NCI-H2227 (cell line): ENCODE data around the gene SKIL.
"Not testable (repeated sequence)": the region's sequence is repeated elsewhere in the genome, so short reads cannot be mapped to it uniquely, and the experiment has no call there.

Experiments
- DNase-seq: peaks from one replicate; lab custom pipeline; 2025; ENCODE audit not compliant: unreplicated experiment; lab: John Stamatoyannopoulos, UW

Gene SKIL

GRCh38 chr3:170357176-170358041 lies at the start of gene SKIL:
Gene SKIL, plus strand, starts transcription at chr3:170357715. Its CDS starts 2,617 bp downstream, at chr3:170360332.
- peak; percentile 98 for DNase-seq

GRCh38 chr3:170309046-170309445 lies 48.5 kb upstream of the SKIL start:
- DNase-seq = no peak

GRCh38 chr3:170317954-170318353 lies 39.6 kb upstream of the SKIL start:
- DNase-seq = no peak

- DNase-seq = no peak
Measured at GRCh38 chr3:170320461-170321121, 36.9 kb upstream of the SKIL start.

- DNase-seq = no peak
Measured at GRCh38 chr3:170321321-170322034, 36.0 kb upstream of the SKIL start.

GRCh38 chr3:170322566-170323269 lies 34.8 kb upstream of the SKIL start:
- DNase-seq = peak; percentile 30

- no peak for DNase-seq
Measured at GRCh38 chr3:170323331-170323730, 34.2 kb upstream of the SKIL start.

GRCh38 chr3:170324962-170325361 lies 32.6 kb upstream of the SKIL start:
- no peak for DNase-seq

GRCh38 chr3:170327040-170327808 lies 30.3 kb upstream of the SKIL start:
- DNase-seq = no peak

- not testable (repeated sequence) for DNase-seq
Measured at GRCh38 chr3:170327868-170328548, 29.5 kb upstream of the SKIL start.

GRCh38 chr3:170330366-170330765 lies 27.1 kb upstream of the SKIL start:
- no peak for DNase-seq

- DNase-seq = no peak
Measured at GRCh38 chr3:170331143-170331542, 26.4 kb upstream of the SKIL start.

GRCh38 chr3:170337420-170337819 lies 20.1 kb upstream of the SKIL start:
- DNase-seq = no peak

- no peak for DNase-seq
Measured at GRCh38 chr3:170338690-170339340, 18.7 kb upstream of the SKIL start.

- not testable (repeated sequence) for DNase-seq
Measured at GRCh38 chr3:170342273-170342672, 15.2 kb upstream of the SKIL start.

- not testable (repeated sequence) for DNase-seq
Measured at GRCh38 chr3:170343859-170344258, 13.7 kb upstream of the SKIL start.

GRCh38 chr3:170344971-170345370 lies 12.5 kb upstream of the SKIL start:
- no peak for DNase-seq

- no peak for DNase-seq
Measured at GRCh38 chr3:170346481-170347392, 10.8 kb upstream of the SKIL start.
